LNCaP clone FGC (cell line): Measurements from ENCODE around the gene RHOD.

Source experiments
- DNase-seq: peaks from one replicate; pipeline ENCODE4 v3.0.0-alpha.2; 2011; ENCODE audit warnings: low read depth
- H3K4me3 ChIP-seq: 2 replicates; pipeline ENCODE4 v1.5.1; 2011; ENCODE audit warnings: mild to moderate bottlenecking, low read depth, low read length, control low read depth
- CTCF ChIP-seq: IDR thresholded peaks from 2 replicates; pipeline ENCODE4 v1.5.1; 2012; ENCODE audit warnings: mild to moderate bottlenecking; ENCODE audit not compliant: control insufficient read depth, insufficient read depth; ENCODE audit errors: extremely low read depth

The RHOD gene

GRCh38 chr11:67056267-67057204, at the start of gene RHOD:
TSS of gene RHOD (plus strand) at chr11:67056847. CDS start at chr11:67056903, 56 bp downstream.
- no peak for TF ChIP-seq CTCF
- DNase-seq = no peak
- H3K4me3 ChIP-seq = peak within 1 kb of the TSS; percentile 77

GRCh38 chr11:67007126-67007525, 49.5 kb upstream of the RHOD start:
- TF ChIP-seq CTCF = no peak
- H3K4me3 ChIP-seq = no peak overlapping the region
- no peak for DNase-seq

- TF ChIP-seq CTCF = no peak
- no peak for DNase-seq
- no peak overlapping the region for H3K4me3 ChIP-seq
These were observed 46.2 kb upstream of the RHOD start for GRCh38 chr11:67010296-67010905.

GRCh38 chr11:67013511-67014045, 43.1 kb upstream of the RHOD start:
- H3K4me3 ChIP-seq = no peak overlapping the region
- no peak for DNase-seq
- no peak for TF ChIP-seq CTCF

GRCh38 chr11:67014343-67014742, 42.3 kb upstream of the RHOD start:
- no peak for TF ChIP-seq CTCF
- no peak overlapping the region for H3K4me3 ChIP-seq
- DNase-seq = no peak

GRCh38 chr11:67015048-67015447, 41.6 kb upstream of the RHOD start:
- no peak for TF ChIP-seq CTCF

More at GRCh38 chr11:67015048-67015447, 41.6 kb upstream of the RHOD start:
- DNase-seq = no peak
- H3K4me3 ChIP-seq = no peak overlapping the region
